Fibroblast of villous mesenchyme (primary cell): Measurements from ENCODE around the gene C2CD5. TPM values are rescaled to one million over a fixed set of nuclear protein-coding genes. Genes with fewer than 3 reads are reported as not detected.
"Not testable (repeated sequence)": the region's sequence is repeated elsewhere in the genome, so short reads cannot be mapped to it uniquely, and the experiment has no call there.

Experiments used
- DNase-seq: peaks from one replicate; pipeline ENCODE4 v3.0.0-alpha.2; 2010; ENCODE audit warnings: low read depth
- H3K4me3 ChIP-seq: 2 replicates; pipeline ENCODE4 v1.5.1; 2011; ENCODE audit warnings: low read depth, mild to moderate bottlenecking, low read length
- CTCF ChIP-seq: IDR thresholded peaks from 2 replicates; pipeline ENCODE4 v1.5.1; 2012; ENCODE audit warnings: low read depth, mild to moderate bottlenecking, low read length; ENCODE audit not compliant: insufficient read depth
- total RNA-seq: library from RNA; depleted of rRNA; stranded (reverse); fragments of >200 nt; gene quantifications from 2 replicates; pipeline ENCODE4 v1.2.3, GENCODE V29; 2012

C2CD5 gene
- total RNA-seq, 1 donor, result 22.0 TPM

GRCh38 chr12:22574921-22575320 is 30.6 kb upstream of the C2CD5 start:
- no peak for TF ChIP-seq CTCF
- no peak for DNase-seq
- H3K4me3 ChIP-seq, result no peak overlapping the region

GRCh38 chr12:22573181-22573580 is 28.8 kb upstream of the C2CD5 start:
- no peak for TF ChIP-seq CTCF
- no peak overlapping the region for H3K4me3 ChIP-seq
- no peak for DNase-seq

- H3K4me3 ChIP-seq, result no peak overlapping the region
- TF ChIP-seq CTCF, result no peak
Measured at GRCh38 chr12:22569253-22569652, 24.9 kb upstream of the C2CD5 start.

GRCh38 chr12:22562036-22563028 is 18.0 kb upstream of the C2CD5 start:
- no peak for TF ChIP-seq CTCF
- DNase-seq, result no peak
- H3K4me3 ChIP-seq, result no peak overlapping the region

More at GRCh38 chr12:22569253-22569652, 24.9 kb upstream of the C2CD5 start:
- no peak for DNase-seq

- H3K4me3 ChIP-seq, DNase-seq: not testable (repeated sequence)
Measured at GRCh38 chr12:22554750-22555149, 10.4 kb upstream of the C2CD5 start.

GRCh38 chr12:22551624-22552023 is 7.3 kb upstream of the C2CD5 start:
- no peak for DNase-seq
- H3K4me3 ChIP-seq, result no peak overlapping the region
- TF ChIP-seq CTCF, result no peak

- no peak for TF ChIP-seq CTCF
- H3K4me3 ChIP-seq, result no peak overlapping the region
- no peak for DNase-seq
Measured at GRCh38 chr12:22545255-22545654, 913 bp upstream of the C2CD5 start.
